NCI-H146 treated with DMSO at 0.1 percent for 48 hours (cell line): Measurements from ENCODE around the gene ARHGEF1.

Experiments
- DNase-seq: peaks from one replicate; lab custom pipeline; 2025; ENCODE audit not compliant: unreplicated experiment; lab: John Stamatoyannopoulos, UW

ARHGEF1 gene

GRCh38 chr19:41880329-41880708, 2.7 kb upstream of the ARHGEF1 start:
- no peak for DNase-seq

DNA sequence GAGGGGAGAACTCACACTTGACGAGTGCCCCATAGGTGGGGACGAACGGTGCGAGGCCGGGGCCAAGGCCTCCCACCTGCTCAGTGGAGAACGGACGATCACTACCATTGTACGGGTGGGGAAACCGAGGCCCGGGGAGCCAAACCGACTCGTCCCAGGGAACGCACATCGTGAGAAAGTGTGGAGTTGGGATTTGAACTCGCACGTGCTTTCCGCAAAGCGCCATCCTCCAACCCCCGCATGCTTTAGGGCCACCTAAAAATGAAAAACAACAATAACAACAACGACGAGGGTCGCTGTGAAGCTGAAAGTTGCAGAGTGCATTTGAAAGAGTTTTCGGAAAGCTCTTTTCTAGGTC, 458 bp downstream of the ARHGEF1 start:
- no peak for DNase-seq

DNA sequence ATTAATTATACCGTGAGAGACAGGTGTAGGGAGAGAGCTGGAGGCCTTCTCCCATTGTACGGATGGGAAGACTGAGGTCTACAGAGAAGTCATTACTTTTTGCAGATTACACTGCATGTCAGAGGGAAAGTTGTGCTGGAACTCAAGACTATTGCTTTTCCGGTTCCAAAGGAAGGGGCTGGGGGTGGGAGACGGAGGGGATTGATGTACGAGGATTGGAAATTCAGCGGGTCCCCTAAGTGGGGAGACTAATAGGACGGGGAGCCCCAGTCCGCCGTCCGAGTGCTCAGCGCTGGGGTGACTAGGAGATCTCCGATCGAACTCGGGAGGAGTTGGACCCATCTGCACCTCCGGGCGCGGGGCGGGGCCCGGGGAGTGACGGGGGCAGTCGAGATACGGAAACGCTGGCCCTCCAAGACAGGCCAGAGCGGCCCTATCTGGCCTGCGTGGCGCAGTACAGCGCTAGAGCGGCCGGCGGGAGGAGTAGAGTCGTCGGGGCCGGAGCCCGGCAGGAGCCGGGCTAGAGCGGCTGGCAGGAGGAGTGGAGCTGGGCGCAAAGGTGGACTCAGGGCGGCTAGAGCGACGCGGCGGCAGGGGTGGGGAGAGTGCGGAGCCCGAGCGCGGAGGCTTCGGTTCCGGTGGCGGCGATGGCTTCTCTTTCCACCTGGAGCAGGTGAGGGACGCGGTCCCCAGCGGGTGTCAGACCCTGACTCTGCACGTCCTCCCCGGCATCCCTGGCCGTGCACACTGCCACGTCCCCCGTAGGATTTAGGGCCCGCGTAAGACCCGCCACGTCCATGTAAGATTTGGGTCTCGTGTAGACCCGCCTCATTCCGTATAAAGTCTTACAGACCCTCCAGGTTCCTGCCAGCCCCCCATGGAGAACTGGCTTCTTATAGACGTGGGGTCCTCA, 1.1 kb downstream of the ARHGEF1 start:
- DNase-seq, result peak; percentile 96

DNA sequence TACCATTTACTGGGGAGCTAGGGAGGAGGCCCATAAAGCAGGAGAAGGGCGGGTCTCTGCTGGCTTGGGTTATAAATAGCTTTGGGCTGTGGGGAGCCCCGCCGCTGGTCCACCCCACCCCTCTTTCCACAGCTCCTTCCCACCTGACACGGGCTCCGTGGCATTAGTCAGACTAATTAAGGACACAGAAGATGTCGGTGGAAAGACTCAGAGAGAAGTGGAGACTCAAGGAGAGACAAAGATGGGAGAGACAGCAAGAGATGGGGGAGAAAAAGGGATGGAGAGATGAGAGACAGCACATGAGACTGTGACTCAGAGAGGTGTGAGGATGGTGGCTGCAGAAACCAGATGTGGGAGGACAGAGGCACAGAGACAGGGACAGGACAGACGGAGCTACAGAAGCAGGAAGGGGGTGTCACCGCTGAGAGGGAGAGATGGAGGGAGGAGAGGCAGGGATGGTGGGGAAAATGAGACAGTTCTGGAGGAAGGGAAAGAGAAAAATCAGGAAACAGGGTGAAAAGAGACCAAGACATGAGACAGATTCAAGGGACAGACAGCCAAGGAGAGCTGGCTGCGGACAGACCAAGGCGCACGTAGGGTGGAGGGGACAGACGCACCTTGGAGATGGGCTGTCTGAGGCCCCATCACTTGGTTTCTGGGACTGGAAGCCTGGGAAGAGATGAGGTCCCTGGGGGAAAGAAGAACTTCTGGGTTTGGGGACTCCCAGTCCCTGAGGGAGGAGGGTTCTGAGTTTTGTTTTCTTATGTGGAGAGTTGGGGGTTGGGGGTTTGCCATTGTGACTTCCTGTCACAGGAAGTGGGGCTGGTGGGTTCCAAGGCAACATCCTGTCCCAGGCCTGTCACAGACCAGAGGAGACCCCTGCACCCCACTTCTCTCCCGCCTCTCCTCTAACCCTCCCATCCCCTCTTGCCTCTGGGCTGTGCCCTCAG, 4.1 kb downstream of the ARHGEF1 start:
- DNase-seq, result no peak

DNA sequence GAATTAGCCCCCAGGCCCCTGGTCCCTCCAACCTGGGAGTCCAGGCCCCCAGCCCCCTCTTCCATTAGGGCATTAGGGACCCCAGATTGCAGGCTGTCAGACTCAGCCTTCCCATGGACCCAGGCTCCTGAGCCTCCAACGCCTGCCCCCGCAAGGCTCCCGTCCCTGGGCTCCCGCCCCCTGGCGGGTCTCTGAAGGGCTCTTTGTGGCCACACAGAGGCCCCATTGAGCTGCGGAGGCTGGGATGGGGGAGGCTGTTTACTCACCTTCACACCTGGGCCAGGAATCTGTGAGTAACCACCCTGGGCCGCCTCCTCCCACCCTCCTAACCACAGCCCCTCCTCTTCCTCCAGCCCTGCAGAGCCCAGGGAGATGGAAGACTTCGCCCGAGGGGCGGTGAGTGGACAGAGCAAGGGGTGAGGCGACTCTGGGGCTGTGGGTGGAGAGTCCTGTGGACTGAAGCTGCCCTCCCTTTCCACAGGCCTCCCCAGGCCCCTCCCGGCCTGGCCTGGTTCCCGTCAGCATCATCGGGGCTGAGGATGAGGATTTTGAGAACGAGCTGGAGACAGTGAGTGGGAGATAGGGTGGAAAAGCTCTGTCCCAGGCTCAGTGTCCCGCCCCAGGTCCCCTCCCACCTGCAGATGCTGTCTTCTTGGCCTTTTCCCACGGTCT, 4.9 kb downstream of the ARHGEF1 start:
- no peak for DNase-seq

DNA sequence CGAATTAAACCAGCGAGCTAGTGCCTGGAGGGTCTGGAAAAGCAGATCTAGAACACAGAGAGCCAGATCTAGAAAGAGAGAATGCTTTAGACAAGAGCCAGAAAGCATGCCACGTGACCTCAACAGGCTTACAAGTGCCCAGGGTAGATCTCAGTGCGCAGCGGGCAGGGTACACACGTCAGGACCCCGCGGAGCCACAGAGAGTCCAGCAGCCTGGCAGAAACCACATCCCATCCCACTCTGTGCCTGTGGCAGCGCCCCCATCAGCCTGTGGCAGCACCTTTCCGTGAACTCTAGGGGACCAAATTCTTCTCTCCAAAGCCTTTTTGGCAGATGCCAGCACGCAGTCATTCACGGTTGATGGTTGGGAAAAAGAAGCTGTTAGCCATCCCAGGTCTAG, 5.9 kb downstream of the ARHGEF1 start:
- DNase-seq, result no peak

- DNase-seq, result no peak
These were observed 6.9 kb downstream of the ARHGEF1 start for GRCh38 chr19:41889896-41890295.

GRCh38 chr19:41890936-41891335, 8.0 kb downstream of the ARHGEF1 start:
- DNase-seq, result no peak

- no peak for DNase-seq
These were observed 9.4 kb downstream of the ARHGEF1 start for GRCh38 chr19:41892173-41892902.

DNA sequence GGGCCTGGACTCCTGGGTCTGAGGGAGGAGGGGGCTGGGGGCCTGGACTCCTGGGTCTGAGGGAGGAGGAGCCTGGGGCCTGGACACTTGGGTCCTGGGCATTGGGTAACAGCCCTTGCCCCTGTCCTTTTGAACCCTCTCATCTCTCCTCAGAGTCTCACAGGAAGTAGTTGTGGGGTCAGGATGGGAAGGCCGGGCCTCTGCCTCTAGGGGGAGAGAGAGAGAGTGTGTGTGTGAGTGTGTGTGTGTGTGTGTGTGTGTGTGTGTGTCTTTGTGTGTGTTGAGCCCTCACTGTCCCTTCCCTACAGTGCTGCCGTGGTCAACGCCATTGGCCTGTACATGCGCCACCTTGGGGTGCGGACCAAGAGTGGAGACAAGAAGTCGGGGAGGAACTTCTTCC, 10.9 kb downstream of the ARHGEF1 start:
- no peak for DNase-seq

- DNase-seq, result no peak
These were observed 11.4 kb downstream of the ARHGEF1 start for GRCh38 chr19:41894350-41894749.

- DNase-seq, result no peak
These were observed 13.0 kb downstream of the ARHGEF1 start for GRCh38 chr19:41895745-41896580.

DNA sequence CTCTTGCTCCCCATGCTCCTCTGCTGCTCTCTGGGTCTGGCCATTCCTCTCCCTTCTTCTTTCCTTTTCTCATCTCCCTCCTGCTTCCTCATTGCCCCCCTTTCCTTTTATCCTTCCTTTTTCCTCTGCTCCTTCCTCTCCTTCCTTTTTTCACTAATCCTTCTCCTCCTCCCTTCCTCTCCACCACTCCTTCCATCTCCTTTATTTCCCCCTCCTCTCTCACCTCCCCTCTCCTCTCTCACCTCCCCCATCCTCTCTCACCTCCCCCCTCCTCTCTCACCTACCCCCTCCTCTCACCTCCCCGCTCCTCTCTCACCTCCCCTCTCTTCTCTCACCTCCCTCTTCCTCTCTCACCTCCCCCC, 13.6 kb downstream of the ARHGEF1 start:
- DNase-seq, result no peak

GRCh38 chr19:41897181-41897580, 14.2 kb downstream of the ARHGEF1 start:
- no peak for DNase-seq

DNA sequence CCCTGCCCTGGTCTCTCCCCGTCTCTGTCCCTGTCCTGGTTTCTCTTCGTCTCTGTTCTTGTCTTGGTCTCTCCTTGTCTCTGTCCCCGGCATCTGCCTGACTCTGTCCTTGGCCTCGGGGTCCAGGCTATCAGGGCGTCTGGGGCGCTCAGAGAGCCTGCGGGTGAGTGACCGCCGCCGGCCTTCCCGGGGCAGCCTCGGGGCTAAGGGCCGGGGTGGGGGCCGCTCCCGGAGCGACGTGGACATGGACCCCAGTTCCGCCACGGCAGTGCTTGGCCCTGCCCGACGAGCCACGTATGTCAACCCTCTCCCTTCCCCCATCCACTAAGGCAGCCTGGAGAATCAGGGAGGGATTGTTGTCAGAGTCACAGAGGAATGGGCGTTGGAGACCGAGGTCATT, 14.8 kb downstream of the ARHGEF1 start:
- DNase-seq, result no peak

GRCh38 chr19:41898235-41898634, 15.3 kb downstream of the ARHGEF1 start:
- no peak for DNase-seq

DNA sequence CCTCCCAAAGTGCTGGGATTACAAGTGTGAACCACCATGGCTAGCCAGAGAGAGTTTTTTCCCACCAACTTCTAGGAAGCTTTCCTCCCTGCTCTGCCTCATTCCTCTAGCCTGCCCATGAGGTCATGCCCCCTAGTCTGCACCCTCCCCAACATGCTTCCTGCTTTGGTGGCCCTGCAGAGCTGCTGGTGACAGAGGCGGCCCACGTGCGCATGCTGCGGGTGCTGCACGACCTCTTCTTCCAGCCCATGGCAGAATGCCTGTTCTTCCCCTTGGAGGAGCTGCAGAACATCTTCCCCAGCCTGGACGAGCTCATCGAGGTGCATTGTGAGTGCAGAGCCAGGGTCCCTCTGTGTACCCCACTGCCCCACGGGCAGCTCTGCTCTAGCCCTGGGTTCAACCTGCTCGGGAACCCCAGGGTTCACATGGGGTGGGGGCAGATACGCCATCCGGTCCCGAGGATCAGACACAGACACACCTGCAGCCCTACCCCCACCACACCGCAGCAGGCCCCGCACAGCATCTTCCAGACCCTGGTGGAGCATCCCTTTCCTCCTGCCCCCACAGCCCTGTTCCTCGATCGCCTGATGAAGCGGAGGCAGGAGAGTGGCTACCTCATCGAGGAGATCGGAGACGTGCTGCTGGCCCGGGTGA, 18.9 kb downstream of the ARHGEF1 start:
- no peak for DNase-seq

GRCh38 chr19:41902594-41902993, 19.6 kb downstream of the ARHGEF1 start:
- no peak for DNase-seq

- DNase-seq, result no peak
These were observed 20.4 kb downstream of the ARHGEF1 start for GRCh38 chr19:41903193-41903953.
